OCI-LY7 (cell line): ENCODE results near the gene ADGRG3.

ENCODE experiments used
- EZH2phosphoT487 ChIP-seq: fragments of 200-600 bp; sonication (generic); IDR thresholded peaks from 2 replicates; pipeline ENCODE4 v1.6.1; 2018; ENCODE audit warnings: low read depth, borderline replicate concordance, mild to moderate bottlenecking, mixed run types, antibody characterized with exemption, low read length, moderate library complexity, mixed read lengths
- TF ChIP-seq, protein P1 (sequence below): fragments of 200-600 bp; sonication (generic); conservative IDR thresholded peaks from 2 replicates; pipeline ENCODE4 v1.5.1; 2014; ENCODE audit warnings: mild to moderate bottlenecking, antibody characterized with exemption, low read length, moderate library complexity, mixed read lengths

DNA sequence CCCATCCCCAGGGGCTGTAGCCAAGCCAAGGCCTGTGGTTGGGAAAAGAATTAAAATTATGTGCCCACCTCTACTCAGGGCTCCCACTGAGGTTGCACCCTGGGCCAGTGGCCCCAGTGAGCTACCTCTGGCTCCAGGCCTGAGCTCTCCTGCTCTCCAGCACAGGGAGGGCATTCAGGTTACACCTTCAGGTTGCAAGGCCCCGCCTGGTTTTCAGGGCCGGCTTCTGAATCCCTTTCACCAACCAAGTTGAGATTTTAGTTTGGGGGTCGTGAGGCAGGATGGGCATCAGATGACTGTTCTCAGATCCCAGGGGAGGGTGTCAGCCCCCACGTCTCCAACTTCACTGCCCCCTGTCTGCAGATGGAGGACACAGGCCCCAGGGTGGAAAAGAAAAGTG is 59.5 kb downstream of the ADGRG3 start:
- TF ChIP-seq, protein P1, sequence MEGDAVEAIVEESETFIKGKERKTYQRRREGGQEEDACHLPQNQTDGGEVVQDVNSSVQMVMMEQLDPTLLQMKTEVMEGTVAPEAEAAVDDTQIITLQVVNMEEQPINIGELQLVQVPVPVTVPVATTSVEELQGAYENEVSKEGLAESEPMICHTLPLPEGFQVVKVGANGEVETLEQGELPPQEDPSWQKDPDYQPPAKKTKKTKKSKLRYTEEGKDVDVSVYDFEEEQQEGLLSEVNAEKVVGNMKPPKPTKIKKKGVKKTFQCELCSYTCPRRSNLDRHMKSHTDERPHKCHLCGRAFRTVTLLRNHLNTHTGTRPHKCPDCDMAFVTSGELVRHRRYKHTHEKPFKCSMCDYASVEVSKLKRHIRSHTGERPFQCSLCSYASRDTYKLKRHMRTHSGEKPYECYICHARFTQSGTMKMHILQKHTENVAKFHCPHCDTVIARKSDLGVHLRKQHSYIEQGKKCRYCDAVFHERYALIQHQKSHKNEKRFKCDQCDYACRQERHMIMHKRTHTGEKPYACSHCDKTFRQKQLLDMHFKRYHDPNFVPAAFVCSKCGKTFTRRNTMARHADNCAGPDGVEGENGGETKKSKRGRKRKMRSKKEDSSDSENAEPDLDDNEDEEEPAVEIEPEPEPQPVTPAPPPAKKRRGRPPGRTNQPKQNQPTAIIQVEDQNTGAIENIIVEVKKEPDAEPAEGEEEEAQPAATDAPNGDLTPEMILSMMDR = no peak
- TF ChIP-seq EZH2phosphoT487 = no peak
